Measurements from ENCODE around the gene PTPN23. TPM values are rescaled to one million over a fixed set of nuclear protein-coding genes. Genes with fewer than 3 reads are reported as not detected.

The PTPN23 gene
- total and polyA plus RNA-seq, 2 donors = 12.4 to 21.4 TPM

GRCh38 chr3:47413751-47414150 is 32.9 kb downstream of the PTPN23 start:
- no peak for DNase-seq (ENCODE audit: extremely low spot score)
- no peaks in the 10 kb centered on the region for H3K4me1 ChIP-seq (ENCODE audit: insufficient read depth)
- 89% methylated on average over 7 of the region's 7 CpGs for WGBS
- H3K36me3 ChIP-seq (ENCODE audit: insufficient read depth) = peaks cover 8% of the 10 kb centered on the region
- no peak overlapping the region for H3K4me3 ChIP-seq (ENCODE audit: low read depth, low read length)
- H3K27ac ChIP-seq (ENCODE audit: low read depth) = no peak overlapping the region

GRCh38 chr3:47414161-47414564 is 33.3 kb downstream of the PTPN23 start:
- Histone ChIP-seq H3K36me3 (ENCODE audit: insufficient read depth) (peaks cover 6% of the 10 kb centered on the region), H3K4me1 (ENCODE audit: insufficient read depth) (no peaks in the 10 kb centered on the region), H3K4me3 (ENCODE audit: low read depth, low read length) (no peak overlapping the region), H3K27ac (ENCODE audit: low read depth) (no peak overlapping the region)
- WGBS = 88% methylated on average over 3 of the region's 3 CpGs
- no peak for DNase-seq (ENCODE audit: extremely low spot score)

GRCh38 chr3:47414666-47415587 is 34.1 kb downstream of the PTPN23 start:
- no peak overlapping the region for H3K4me3 ChIP-seq (ENCODE audit: low read depth, low read length)
- H3K36me3 ChIP-seq (ENCODE audit: insufficient read depth) = peaks cover 7% of the 10 kb centered on the region
- H3K4me1 ChIP-seq (ENCODE audit: insufficient read depth) = no peaks in the 10 kb centered on the region
- DNase-seq (ENCODE audit: extremely low spot score) = no peak
- 77% methylated on average over 16 of the region's 16 CpGs for WGBS
- H3K27ac ChIP-seq (ENCODE audit: low read depth) = no peak overlapping the region

GRCh38 chr3:47416041-47416440 is 35.2 kb downstream of the PTPN23 start:
- Histone ChIP-seq H3K27ac (ENCODE audit: low read depth) (no peak overlapping the region), H3K4me3 (ENCODE audit: low read depth, low read length) (no peak overlapping the region), H3K4me1 (ENCODE audit: insufficient read depth) (no peaks in the 10 kb centered on the region), H3K36me3 (ENCODE audit: insufficient read depth) (peaks cover 7% of the 10 kb centered on the region)
- no peak for DNase-seq (ENCODE audit: extremely low spot score)
- 85% methylated on average over 9 of the region's 9 CpGs for WGBS

- H3K4me3 ChIP-seq (ENCODE audit: low read depth, low read length) = no peak overlapping the region
These were observed 37.6 kb downstream of the PTPN23 start for GRCh38 chr3:47418167-47419082.

GRCh38 chr3:47419083-47420043 is 38.5 kb downstream of the PTPN23 start:
- Histone ChIP-seq H3K4me3 (ENCODE audit: low read depth, low read length) (no peak overlapping the region), H3K27ac (ENCODE audit: low read depth) (no peak overlapping the region), H3K4me1 (ENCODE audit: insufficient read depth) (no peaks in the 10 kb centered on the region), H3K36me3 (ENCODE audit: insufficient read depth) (peaks cover 2% of the 10 kb centered on the region)
- DNase-seq (ENCODE audit: extremely low spot score) = no peak
- 92% methylated on average over 17 of the region's 17 CpGs for WGBS

More at GRCh38 chr3:47418167-47419082, 37.6 kb downstream of the PTPN23 start:
- Histone ChIP-seq H3K27ac (ENCODE audit: low read depth) (no peak overlapping the region), H3K36me3 (ENCODE audit: insufficient read depth) (peaks cover 2% of the 10 kb centered on the region), H3K4me1 (ENCODE audit: insufficient read depth) (no peaks in the 10 kb centered on the region)
- WGBS = 91% methylated on average over 53 of the region's 53 CpGs
- DNase-seq (ENCODE audit: extremely low spot score) = no peak

GRCh38 chr3:47420044-47420430 is 39.2 kb downstream of the PTPN23 start:
- no peaks in the 10 kb centered on the region for H3K4me1 ChIP-seq (ENCODE audit: insufficient read depth)
- no peak overlapping the region for H3K27ac ChIP-seq (ENCODE audit: low read depth)
- peaks cover 2% of the 10 kb centered on the region for H3K36me3 ChIP-seq (ENCODE audit: insufficient read depth)
- DNase-seq (ENCODE audit: extremely low spot score) = no peak
- H3K4me3 ChIP-seq (ENCODE audit: low read depth, low read length) = no peak overlapping the region
- WGBS = 92% methylated on average over 5 of the region's 5 CpGs

- peak; percentile 72 for DNase-seq (ENCODE audit: extremely low spot score)
- WGBS = 71% methylated on average over 29 of the region's 29 CpGs
- Histone ChIP-seq H3K4me1 (ENCODE audit: insufficient read depth) (no peaks in the 10 kb centered on the region), H3K36me3 (ENCODE audit: insufficient read depth) (peaks cover 2% of the 10 kb centered on the region), H3K4me3 (ENCODE audit: low read depth, low read length) (no peak overlapping the region), H3K27ac (ENCODE audit: low read depth) (peak overlapping the region; percentile 69)
These were observed 40.0 kb downstream of the PTPN23 start for GRCh38 chr3:47420511-47421484.

- DNase-seq (ENCODE audit: extremely low spot score) = no peak
- 81% methylated on average over 13 of the region's 13 CpGs for WGBS
- no peak overlapping the region for H3K4me3 ChIP-seq (ENCODE audit: low read depth, low read length)
- H3K4me1 ChIP-seq (ENCODE audit: insufficient read depth) = no peaks in the 10 kb centered on the region
- peaks cover 2% of the 10 kb centered on the region for H3K36me3 ChIP-seq (ENCODE audit: insufficient read depth)
- no peak overlapping the region for H3K27ac ChIP-seq (ENCODE audit: low read depth)
These were observed 41.2 kb downstream of the PTPN23 start for GRCh38 chr3:47421741-47422649.

GRCh38 chr3:47422743-47423142 is 41.9 kb downstream of the PTPN23 start:
- WGBS = 93% methylated on average over 9 of the region's 9 CpGs
- DNase-seq (ENCODE audit: extremely low spot score) = no peak
- Histone ChIP-seq H3K27ac (ENCODE audit: low read depth) (no peak overlapping the region), H3K4me1 (ENCODE audit: insufficient read depth) (no peaks in the 10 kb centered on the region), H3K4me3 (ENCODE audit: low read depth, low read length) (no peak overlapping the region), H3K36me3 (ENCODE audit: insufficient read depth) (peaks cover 2% of the 10 kb centered on the region)

- H3K4me1 ChIP-seq (ENCODE audit: insufficient read depth) = no peaks in the 10 kb centered on the region
- WGBS = 95% methylated on average over 8 of the region's 8 CpGs
- H3K27ac ChIP-seq (ENCODE audit: low read depth) = no peak overlapping the region
- peaks cover 2% of the 10 kb centered on the region for H3K36me3 ChIP-seq (ENCODE audit: insufficient read depth)
- no peak overlapping the region for H3K4me3 ChIP-seq (ENCODE audit: low read depth, low read length)
- DNase-seq (ENCODE audit: extremely low spot score) = no peak
These were observed 42.8 kb downstream of the PTPN23 start for GRCh38 chr3:47423548-47424145.
